ENCODE data around the gene VWA5B1. TPM values are rescaled to one million over a fixed set of nuclear protein-coding genes. Genes with fewer than 3 reads are reported as not detected.

Gene VWA5B1
- total RNA-seq, 2 donors from 2014 or later = 0.51 TPM; not detected in 1

DNA sequence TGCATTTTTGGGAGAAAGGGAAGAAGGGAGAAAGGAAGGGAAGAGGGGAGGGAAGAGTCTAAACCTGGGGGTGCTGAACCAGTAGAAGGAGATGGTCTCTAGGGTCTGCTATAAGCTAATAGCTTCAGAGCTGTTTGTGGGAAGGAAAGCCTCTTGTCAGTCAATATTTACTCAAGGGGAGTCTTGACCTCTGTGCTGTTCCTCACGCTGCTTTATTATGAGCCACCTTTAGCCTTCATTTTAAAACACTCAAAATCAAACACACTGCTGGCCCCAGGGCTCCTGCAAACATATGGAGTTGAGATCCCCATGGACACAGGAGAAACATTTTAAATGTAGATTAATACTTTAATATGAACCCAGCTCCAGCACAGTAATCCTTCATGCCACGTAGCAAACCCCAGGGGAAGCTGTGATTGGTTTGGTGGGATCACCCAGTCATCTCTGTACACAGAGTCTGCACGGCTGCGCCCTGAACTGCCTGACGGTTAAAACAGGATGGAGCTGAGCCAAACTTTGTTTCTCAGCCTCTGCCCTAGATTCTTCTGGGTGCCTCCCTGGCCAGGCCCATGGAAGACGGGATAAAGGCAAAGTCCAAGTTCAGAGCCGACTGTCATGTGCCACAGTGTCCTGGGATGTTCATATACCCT lies 40.2 kb upstream of the VWA5B1 start:
- H3K4me1 ChIP-seq (replicated peaks) = no peaks in the 10 kb centered on the region
- 26% methylated on average over 7 of the region's 7 CpGs for WGBS
- H3K4me3 ChIP-seq = no peak overlapping the region
- intact Hi-C loops (cut with DNase I) = no loop called here
- DNase-seq (ENCODE audit: low spot score) = no peak
- H3K9me3 ChIP-seq = no peaks in the 10 kb centered on the region
- no peaks in the 10 kb centered on the region for H3K36me3 ChIP-seq
- H3K27ac ChIP-seq = no peak overlapping the region
- H3K27me3 ChIP-seq (replicated peaks; ENCODE audit: insufficient read depth) = no peaks in the 10 kb centered on the region
- TF ChIP-seq POLR2AphosphoS5 (IDR thresholded peaks at IDR 0.05) (no peak), POLR2A (IDR thresholded peaks at IDR 0.05) (no peak)
- TF ChIP-seq, protein P1, sequence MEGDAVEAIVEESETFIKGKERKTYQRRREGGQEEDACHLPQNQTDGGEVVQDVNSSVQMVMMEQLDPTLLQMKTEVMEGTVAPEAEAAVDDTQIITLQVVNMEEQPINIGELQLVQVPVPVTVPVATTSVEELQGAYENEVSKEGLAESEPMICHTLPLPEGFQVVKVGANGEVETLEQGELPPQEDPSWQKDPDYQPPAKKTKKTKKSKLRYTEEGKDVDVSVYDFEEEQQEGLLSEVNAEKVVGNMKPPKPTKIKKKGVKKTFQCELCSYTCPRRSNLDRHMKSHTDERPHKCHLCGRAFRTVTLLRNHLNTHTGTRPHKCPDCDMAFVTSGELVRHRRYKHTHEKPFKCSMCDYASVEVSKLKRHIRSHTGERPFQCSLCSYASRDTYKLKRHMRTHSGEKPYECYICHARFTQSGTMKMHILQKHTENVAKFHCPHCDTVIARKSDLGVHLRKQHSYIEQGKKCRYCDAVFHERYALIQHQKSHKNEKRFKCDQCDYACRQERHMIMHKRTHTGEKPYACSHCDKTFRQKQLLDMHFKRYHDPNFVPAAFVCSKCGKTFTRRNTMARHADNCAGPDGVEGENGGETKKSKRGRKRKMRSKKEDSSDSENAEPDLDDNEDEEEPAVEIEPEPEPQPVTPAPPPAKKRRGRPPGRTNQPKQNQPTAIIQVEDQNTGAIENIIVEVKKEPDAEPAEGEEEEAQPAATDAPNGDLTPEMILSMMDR (IDR thresholded peaks at IDR 0.05) = no peak

DNA sequence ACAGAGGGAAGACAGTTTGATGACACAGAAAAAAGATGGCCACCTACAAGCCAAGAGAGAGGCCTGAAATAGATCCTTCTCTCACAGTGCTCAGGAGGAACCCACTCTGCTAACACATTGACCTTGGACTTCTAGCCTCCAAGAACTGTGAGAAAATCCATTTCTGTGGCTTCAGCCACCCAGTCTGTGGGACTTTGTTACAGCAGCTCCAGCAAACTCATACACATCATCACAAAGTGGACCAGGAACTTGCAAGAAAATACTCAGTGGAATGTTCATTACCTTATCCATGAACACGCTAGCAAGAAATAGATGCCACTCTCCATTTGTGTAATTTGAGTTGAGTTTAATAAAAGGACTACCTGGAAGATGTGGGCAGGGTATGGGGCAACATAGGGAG lies 38.1 kb upstream of the VWA5B1 start:
- WGBS = 100% methylated on average over 1 of the region's 1 CpG
- no peak overlapping the region for H3K27ac ChIP-seq
- H3K9me3 ChIP-seq = no peaks in the 10 kb centered on the region
- H3K36me3 ChIP-seq = no peaks in the 10 kb centered on the region
- H3K4me3 ChIP-seq = no peak overlapping the region
- no peaks in the 10 kb centered on the region for H3K27me3 ChIP-seq (replicated peaks; ENCODE audit: insufficient read depth)
- TF ChIP-seq POLR2A (IDR thresholded peaks at IDR 0.05) = no peak
- no peak for TF ChIP-seq POLR2AphosphoS5 (IDR thresholded peaks at IDR 0.05)
- TF ChIP-seq, protein P1 (IDR thresholded peaks at IDR 0.05) = no peak
- intact Hi-C loops (cut with DNase I) = no loop called here
- no peaks in the 10 kb centered on the region for H3K4me1 ChIP-seq (replicated peaks)
- DNase-seq (ENCODE audit: low spot score) = no peak

DNA sequence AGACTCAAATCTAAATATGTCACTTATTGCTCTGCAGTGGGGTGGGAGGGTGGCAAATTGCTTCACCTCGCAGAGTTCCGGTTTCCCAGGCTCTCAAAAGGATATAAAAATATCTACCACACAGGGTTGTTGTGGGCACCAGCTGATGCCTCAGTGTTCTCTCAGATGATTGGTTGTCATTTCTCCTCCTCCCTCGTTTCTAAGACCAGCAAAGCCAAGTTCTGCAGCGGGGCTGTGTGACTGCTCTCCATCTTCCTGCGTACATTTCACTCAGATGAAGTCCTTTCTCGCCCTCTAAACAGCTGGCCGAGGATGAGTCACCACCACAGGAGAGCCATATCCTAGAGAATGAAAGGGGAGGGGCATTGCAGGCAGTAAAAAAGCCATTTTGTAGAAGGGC lies 35.0 kb upstream of the VWA5B1 start:
- Histone ChIP-seq H3K27ac (no peak overlapping the region), H3K36me3 (no peaks in the 10 kb centered on the region), H3K27me3 (replicated peaks; ENCODE audit: insufficient read depth) (no peaks in the 10 kb centered on the region), H3K4me3 (no peak overlapping the region), H3K9me3 (no peaks in the 10 kb centered on the region), H3K4me1 (replicated peaks) (no peaks in the 10 kb centered on the region)
- TF ChIP-seq, protein P1 (IDR thresholded peaks at IDR 0.05) = no peak
- TF ChIP-seq POLR2A (IDR thresholded peaks at IDR 0.05) (no peak), POLR2AphosphoS5 (IDR thresholded peaks at IDR 0.05) (no peak)
- DNase-seq (ENCODE audit: low spot score) = no peak
- WGBS = 42% methylated on average over 7 of the region's 7 CpGs
- intact Hi-C loops (cut with DNase I) = no loop called here

DNA sequence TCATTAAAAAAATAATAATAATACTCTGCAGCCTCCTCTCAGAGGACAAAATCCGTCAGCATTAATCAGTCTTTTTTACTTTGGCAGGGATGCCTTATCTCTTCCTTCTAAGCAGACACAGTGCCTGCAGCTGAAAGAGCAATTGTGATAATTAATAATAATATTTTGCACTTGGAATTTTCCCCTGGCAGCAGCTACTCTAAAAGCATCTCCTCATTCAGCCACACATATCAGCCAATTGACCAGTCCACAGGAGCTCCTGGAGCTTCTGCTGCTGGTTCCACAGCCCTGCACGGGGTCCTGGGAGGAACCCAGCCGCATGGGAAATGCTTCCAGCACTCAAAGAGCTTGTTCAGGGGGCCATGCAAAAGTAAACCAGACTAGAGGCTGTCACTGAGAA lies 31.0 kb upstream of the VWA5B1 start:
- H3K27ac ChIP-seq = no peak overlapping the region
- no peaks in the 10 kb centered on the region for H3K4me1 ChIP-seq (replicated peaks)
- no peaks in the 10 kb centered on the region for H3K27me3 ChIP-seq (replicated peaks; ENCODE audit: insufficient read depth)
- no peaks in the 10 kb centered on the region for H3K36me3 ChIP-seq
- TF ChIP-seq, protein P1 (IDR thresholded peaks at IDR 0.05) = no peak
- TF ChIP-seq POLR2AphosphoS5 (IDR thresholded peaks at IDR 0.05) = no peak
- no peak for TF ChIP-seq POLR2A (IDR thresholded peaks at IDR 0.05)
- H3K9me3 ChIP-seq = no peaks in the 10 kb centered on the region
- 66% methylated on average over 3 of the region's 3 CpGs for WGBS
- no peak overlapping the region for H3K4me3 ChIP-seq
- intact Hi-C loops (cut with DNase I) = no loop called here
- no peak for DNase-seq (ENCODE audit: low spot score)

DNA sequence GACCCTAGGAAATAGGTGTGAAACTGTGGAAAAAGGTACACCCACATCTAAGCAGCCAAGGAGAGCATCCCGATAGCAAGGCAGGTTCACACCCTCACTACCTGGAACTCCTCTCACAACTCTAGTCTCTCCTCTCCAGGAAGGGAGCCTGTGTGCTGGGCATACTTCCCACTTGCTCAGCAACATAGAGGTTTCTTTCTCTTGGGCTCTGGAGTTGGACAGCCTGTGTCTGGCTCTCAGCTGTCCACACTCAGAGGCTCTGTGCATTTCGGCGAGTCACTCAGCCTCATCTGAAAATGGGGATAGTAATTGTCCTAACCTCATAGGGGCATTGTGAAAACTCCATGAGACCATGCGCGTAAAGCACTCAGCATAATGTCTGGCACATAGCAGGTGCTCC lies 29.6 kb upstream of the VWA5B1 start:
- Histone ChIP-seq H3K9me3 (no peaks in the 10 kb centered on the region), H3K27ac (no peak overlapping the region), H3K4me3 (no peak overlapping the region), H3K36me3 (no peaks in the 10 kb centered on the region), H3K4me1 (replicated peaks) (no peaks in the 10 kb centered on the region), H3K27me3 (replicated peaks; ENCODE audit: insufficient read depth) (no peaks in the 10 kb centered on the region)
- TF ChIP-seq POLR2A (IDR thresholded peaks at IDR 0.05) (no peak), POLR2AphosphoS5 (IDR thresholded peaks at IDR 0.05) (no peak)
- TF ChIP-seq, protein P1 (IDR thresholded peaks at IDR 0.05) = no peak
- intact Hi-C loops (cut with DNase I) = no loop called here
- DNase-seq (ENCODE audit: low spot score) = no peak
- WGBS = 73% methylated on average over 5 of the region's 5 CpGs

Measured in prostate gland (tissue), 2 donors.